Left ventricle myocardium inferior (tissue), 1 donor: ENCODE results near the gene ZNF764. TPM values are rescaled to one million over a fixed set of nuclear protein-coding genes. Genes with fewer than 3 reads are reported as not detected.
A peak's percentile ranks its signal among the peaks of the same experiment; 100 is the strongest.

Experiments
- DNase-seq: peaks from one replicate; pipeline ENCODE4 v3.0.0-alpha.2; 2020
- H3K27ac ChIP-seq: fragments of 200-600 bp; replicated peaks from 2 replicates; pipeline ENCODE4 v1.8.0; 2021
- H3K27me3 ChIP-seq: fragments of 200-600 bp; 2 replicates; pipeline ENCODE4 v1.8.0; 2021; ENCODE audit warnings: low read depth
- H3K36me3 ChIP-seq: fragments of 200-600 bp; 2 replicates; pipeline ENCODE4 v1.8.0; 2021
- H3K4me1 ChIP-seq: fragments of 200-600 bp; 2 replicates; pipeline ENCODE4 v1.8.0; 2021
- H3K4me3 ChIP-seq: fragments of 200-600 bp; 2 replicates; pipeline ENCODE4 v1.8.0; 2021; ENCODE audit warnings: mild to moderate bottlenecking, moderate library complexity
- H3K9me3 ChIP-seq: fragments of 200-600 bp; replicated peaks from 2 replicates; pipeline ENCODE4 v1.8.0; 2021
- intact Hi-C: fragments of 100-400 bp; cut with micrococcal nuclease; formaldehyde crosslinking; loops from one replicate; pipeline ENCODE4 v1.11.0; 2022
- total RNA-seq: library from RNA; stranded (reverse); fragmentation: NEBNext Ultra II Directional; extraction: Animal tissue kit (Norgen Biotek cat#: 25700); gene quantifications from one replicate; pipeline ENCODE4 v1.2.1, GENCODE V29; 2021
- TF ChIP-seq, protein P1 (sequence below): fragments of 200-600 bp; IDR thresholded peaks from 2 replicates; pipeline ENCODE4 v1.8.0; 2021; ENCODE audit warnings: antibody characterized with exemption, mild to moderate bottlenecking, borderline replicate concordance
- donor health status: DM: no; HTN: yes; CAD: no; lungs with severe emphysema.

Gene ZNF764
- total RNA-seq, 1 donor from 2014 or later: 8.9 TPM

DNA sequence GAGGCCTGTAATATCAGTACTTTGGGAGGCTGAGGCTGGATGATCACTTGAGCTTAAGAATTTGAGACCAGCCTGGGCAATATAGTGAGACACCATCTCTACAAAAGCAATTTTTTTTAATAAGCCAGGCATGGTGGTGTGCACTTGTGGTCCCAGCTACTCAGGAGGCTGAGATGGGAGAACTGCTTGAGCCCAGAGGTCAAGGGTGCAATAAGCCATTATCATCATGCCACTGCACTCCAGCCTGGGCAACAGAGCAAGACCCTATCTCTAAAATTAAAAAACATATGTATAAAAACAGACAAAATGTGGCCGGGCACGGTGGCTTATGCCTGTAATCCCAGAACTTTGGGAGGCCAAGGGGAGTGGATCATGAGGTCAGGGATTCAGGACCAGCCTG, 30.5 kb upstream of the ZNF764 start:
- intact Hi-C loops: no loop called here

DNA sequence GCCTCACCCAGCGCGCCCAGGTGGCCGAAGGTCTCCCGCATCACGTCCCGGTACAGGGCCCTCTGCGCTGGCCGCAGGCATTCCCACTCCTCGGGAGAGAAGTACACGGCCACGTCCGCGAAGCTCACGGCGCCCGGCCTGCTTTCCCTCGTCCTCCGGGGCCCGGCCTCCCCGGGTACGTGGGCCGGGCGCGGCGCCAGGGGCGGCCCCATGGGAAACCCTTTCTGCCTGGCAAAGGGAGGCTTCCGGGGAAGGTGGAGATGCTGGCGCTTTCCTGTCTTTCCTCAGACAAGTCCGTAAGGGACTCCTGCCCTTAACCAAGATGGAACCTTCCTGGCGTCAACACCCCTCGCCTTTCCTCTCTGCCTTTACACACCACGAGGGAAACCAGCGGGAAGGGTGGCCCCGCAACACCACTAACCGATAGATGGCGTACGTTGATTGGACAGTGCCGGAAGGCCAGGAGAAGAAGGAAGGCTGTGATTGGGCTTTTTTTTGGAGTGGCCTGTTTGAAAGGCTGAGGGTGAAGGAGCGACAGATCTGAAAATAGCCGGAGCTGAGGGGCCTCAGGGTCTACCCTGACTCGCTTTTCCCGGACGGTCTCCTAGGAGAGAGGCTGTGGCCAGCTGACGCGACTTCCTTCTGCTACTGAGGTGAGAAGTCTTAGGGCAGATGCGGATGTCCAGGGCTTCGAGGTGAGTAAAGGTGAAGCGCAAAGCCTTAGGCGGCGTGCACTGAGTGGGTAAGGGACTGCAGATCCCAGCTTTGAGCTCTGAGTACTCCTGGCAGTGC, 27.4 kb upstream of the ZNF764 start, which contains the start of gene ZNF785:
ZNF785 (minus strand) TSS at position 298 of the 792 bp plus-strand sequence; CDS start at position 212, 86 bp downstream.
- H3K27me3 ChIP-seq: no peaks in the 10 kb centered on the region
- DNase-seq: peak; percentile 94
- peaks cover 31% of the 10 kb centered on the region for H3K36me3 ChIP-seq
- H3K4me1 ChIP-seq: peaks cover 38% of the 10 kb centered on the region
- H3K4me3 ChIP-seq: peak within 1 kb of the TSS; percentile 78
- peak within 1 kb of the TSS; percentile 88 for H3K27ac ChIP-seq
- TF ChIP-seq, protein P1, sequence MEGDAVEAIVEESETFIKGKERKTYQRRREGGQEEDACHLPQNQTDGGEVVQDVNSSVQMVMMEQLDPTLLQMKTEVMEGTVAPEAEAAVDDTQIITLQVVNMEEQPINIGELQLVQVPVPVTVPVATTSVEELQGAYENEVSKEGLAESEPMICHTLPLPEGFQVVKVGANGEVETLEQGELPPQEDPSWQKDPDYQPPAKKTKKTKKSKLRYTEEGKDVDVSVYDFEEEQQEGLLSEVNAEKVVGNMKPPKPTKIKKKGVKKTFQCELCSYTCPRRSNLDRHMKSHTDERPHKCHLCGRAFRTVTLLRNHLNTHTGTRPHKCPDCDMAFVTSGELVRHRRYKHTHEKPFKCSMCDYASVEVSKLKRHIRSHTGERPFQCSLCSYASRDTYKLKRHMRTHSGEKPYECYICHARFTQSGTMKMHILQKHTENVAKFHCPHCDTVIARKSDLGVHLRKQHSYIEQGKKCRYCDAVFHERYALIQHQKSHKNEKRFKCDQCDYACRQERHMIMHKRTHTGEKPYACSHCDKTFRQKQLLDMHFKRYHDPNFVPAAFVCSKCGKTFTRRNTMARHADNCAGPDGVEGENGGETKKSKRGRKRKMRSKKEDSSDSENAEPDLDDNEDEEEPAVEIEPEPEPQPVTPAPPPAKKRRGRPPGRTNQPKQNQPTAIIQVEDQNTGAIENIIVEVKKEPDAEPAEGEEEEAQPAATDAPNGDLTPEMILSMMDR: peak; percentile 47
- intact Hi-C loops: no loop called here
- H3K9me3 ChIP-seq: no peaks in the 10 kb centered on the region

More for the DNA sequence above, 30.5 kb upstream of the ZNF764 start:
- Histone ChIP-seq H3K9me3 (no peaks in the 10 kb centered on the region), H3K4me1 (peaks cover 28% of the 10 kb centered on the region), H3K27me3 (no peaks in the 10 kb centered on the region), H3K4me3 (no peak overlapping the region), H3K27ac (no peak overlapping the region), H3K36me3 (peaks cover 7% of the 10 kb centered on the region)
- TF ChIP-seq, protein P1: no peak
- DNase-seq: no peak

DNA sequence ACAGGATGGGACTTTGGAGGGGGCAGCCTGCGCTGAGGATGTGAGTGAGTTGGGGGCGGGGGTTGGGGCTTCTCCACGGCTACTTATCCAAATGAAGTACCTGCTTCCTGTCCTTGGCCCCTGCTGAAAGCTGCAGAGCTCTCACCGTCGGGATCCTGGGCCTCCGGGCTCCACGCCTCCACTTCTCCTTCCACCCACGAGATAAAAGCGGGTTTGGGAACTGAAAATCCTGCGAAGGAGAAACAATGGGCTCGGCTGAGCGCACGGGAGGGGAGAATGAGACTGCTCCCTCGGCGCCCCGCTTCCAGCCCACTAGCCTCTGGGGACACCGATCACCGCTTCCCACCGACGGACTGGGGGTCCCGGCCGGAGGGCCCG, 26.8 kb upstream of the ZNF764 start:
- intact Hi-C loops: no loop called here
- Histone ChIP-seq H3K4me3 (peak overlapping the region; percentile 78), H3K4me1 (peaks cover 38% of the 10 kb centered on the region), H3K27me3 (no peaks in the 10 kb centered on the region), H3K9me3 (no peaks in the 10 kb centered on the region), H3K27ac (peak overlapping the region; percentile 88), H3K36me3 (peaks cover 35% of the 10 kb centered on the region)
- no peak for DNase-seq
- TF ChIP-seq, protein P1: no peak

DNA sequence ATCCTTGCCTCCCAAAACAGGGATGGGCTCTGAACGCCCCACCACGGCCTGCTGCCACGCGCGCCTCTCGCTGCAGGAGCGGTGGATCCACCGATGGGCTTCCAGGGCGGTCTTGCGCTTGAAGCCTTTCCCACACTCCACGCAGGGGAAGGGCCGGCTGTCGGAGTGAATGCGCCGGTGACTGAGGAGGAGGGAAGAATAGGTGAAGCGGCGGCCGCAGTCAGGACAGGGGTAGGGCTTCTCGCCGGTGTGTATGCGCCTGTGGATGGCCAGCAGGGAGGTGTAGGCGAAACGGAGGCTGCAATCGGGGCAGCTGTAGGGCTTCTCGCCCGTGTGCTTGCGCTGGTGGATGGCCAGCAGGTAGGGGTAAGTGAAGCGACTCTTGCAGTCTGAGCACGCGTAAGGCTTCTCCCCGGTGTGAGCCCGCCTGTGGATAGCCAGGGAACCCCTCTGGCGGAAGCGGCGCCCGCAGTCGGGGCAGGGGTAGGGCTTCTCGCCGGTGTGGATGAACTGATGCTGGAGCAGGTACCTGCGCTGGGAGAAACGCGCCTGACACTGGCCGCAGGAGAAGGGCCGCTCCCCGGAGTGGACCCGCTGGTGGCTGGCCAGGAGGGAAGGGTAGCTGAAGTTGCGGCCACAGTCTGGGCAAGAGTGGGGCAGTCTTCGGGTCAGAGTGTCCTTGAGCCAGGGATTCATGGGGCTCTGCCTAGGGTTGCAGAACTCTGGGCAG, 24.6 kb upstream of the ZNF764 start:
- Histone ChIP-seq H3K4me3 (no peak overlapping the region), H3K36me3 (peaks cover 55% of the 10 kb centered on the region), H3K27me3 (no peaks in the 10 kb centered on the region), H3K9me3 (no peaks in the 10 kb centered on the region), H3K27ac (no peak overlapping the region), H3K4me1 (peaks cover 38% of the 10 kb centered on the region)
- DNase-seq: no peak
- intact Hi-C loops: no loop called here
- TF ChIP-seq, protein P1: no peak

DNA sequence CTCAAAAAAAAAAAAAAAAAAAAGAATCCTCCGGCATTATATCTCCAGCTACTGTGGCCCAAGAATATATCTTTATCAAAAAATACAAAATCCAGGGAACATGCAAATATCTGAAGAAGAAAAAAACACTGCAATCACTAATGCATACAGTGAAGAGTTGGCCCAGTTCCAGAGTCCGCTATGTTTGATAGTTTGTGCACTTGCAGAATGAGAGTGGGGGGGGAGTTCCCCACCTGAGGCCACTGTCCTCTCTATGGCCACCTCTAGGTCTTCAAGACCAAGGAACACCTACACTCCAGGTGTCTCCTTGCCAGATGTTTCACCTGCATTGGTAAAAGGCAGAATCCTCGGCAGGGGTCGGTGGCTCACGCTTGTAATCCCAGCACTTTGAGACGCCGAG, 23.3 kb upstream of the ZNF764 start:
- Histone ChIP-seq H3K4me1 (peaks cover 33% of the 10 kb centered on the region), H3K4me3 (no peak overlapping the region), H3K36me3 (peaks cover 64% of the 10 kb centered on the region), H3K9me3 (no peaks in the 10 kb centered on the region), H3K27me3 (no peaks in the 10 kb centered on the region), H3K27ac (no peak overlapping the region)
- TF ChIP-seq, protein P1: no peak
- DNase-seq: no peak
- intact Hi-C loops: no loop called here
